GM21360 (cell line): Measurements from ENCODE around the gene TCERG1L.
"Not testable (repeated sequence)": the region's sequence is repeated elsewhere in the genome, so short reads cannot be mapped to it uniquely, and the experiment has no call there.

ENCODE experiments used
- ATAC-seq: cut with Tn5 transposase; IDR thresholded peaks from one replicate; pipeline ENCODE4 v1.9.1; 2021; ENCODE audit warnings: mild to moderate bottlenecking, moderate library complexity; ENCODE audit not compliant: unreplicated experiment

TCERG1L gene

DNA sequence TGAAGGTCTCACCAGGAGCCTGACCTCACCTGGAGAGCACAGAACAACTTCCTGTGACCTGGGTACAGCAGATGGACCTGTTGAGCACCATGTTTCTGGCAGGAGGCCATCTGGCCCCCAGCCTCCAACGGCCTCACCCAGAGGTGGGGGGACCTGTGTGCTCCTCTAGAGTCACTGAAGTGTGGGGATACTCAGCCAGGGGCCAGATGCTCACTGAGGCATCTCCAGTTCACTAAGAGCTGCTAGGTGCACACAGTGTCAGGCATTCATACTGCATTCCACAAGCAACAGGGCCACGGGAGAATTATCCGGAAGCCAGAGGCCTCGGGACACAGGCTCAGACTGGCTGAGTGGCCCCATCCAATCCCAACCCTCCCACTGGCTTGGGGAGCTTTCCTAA lies 161.4 kb downstream of the TCERG1L start:
- ATAC-seq, result no peak

DNA sequence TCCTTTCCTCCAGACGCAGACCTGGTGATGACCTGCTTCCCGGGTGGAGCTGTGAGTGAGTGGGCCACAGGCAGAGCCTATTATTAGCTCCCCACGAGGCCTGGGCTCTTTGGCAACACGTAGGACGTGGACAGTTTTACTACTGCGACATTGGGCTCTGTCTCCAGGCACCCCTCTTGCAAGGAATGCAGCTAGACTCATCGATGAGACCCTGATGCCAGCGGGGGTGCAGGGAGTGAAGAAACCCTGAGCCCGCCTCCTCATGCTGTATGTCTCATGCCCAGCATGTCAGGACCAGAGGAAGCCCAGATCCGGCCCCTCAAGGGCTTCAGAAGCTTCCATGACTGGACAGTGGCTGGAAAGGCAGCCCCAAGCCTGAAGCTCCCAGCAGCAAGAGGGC lies 161.9 kb downstream of the TCERG1L start:
- ATAC-seq, result no peak

- ATAC-seq, result no peak
These were observed 162.4 kb downstream of the TCERG1L start for GRCh38 chr10:131149111-131149510.

- ATAC-seq, result no peak
These were observed 163.3 kb downstream of the TCERG1L start for GRCh38 chr10:131148270-131148669.

- no peak for ATAC-seq
These were observed 164.1 kb downstream of the TCERG1L start for GRCh38 chr10:131147301-131147975.

DNA sequence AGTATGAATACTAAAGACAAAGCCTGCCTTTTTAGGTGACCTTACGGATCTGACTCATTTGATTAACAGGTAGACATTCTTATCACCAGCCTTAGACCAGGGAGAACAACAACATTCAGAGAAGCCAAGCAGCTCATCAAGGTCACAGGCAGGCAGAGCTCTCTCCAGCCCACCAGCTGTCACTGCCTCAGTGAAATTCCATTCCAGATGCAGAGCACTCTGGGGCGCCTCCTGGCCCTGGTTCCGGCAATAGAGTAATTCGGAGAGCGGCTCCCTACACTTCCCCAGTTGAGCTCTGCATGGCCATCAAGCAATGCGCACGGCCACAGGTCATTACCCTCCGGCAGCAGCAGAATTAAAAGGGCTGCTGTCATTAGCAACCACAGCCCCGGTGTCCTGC lies 164.7 kb downstream of the TCERG1L start:
- ATAC-seq, result no peak

DNA sequence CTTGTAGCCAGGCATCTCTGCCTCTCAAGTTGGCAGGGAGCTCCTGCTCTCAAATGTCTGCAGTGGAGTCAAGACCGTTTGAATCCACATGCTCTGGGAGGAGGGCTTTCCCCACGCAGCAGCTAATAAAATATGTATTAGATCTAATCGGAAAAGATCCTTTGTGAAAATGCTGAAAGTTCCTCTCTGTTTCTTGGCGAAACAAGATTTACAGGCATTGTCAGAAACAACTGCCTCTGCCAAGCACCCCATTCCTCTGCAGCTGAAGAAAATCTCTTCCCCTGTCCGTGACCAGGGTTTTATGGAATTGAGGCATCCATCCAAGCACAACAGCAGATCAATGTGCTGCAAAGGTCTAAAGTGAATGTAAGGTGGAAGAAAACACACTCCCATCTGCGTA lies 165.8 kb downstream of the TCERG1L start:
- no peak for ATAC-seq

DNA sequence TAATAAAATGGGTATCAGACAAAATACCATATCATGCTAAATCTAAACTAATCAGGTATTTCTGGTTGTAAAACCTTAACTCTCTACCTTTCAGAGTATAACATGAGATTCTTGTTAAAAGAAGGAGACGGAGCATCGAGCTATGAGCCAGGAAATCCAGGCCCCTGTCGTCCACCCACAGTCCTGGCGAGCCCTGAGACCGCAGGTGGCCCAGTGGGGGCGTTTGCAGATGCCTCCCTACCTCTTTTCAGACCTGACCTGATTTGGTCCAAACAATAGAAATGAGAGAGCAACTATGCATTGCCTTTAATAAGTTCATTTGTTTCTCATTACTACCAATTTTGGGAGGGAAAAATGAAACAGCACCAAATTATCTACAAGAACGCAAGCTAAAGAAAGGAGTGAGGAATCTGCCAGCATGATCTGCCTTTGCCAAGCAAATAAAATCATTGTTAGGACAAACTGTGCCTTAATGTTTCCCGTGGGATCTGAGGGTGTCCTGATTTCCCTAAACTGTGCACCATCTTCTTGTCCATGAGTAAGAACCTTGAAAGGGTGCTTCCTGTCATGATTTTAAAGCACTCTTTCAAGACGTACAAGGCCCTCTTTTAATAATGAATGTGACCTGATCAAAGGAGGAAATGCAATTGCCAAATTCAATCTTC lies 166.7 kb downstream of the TCERG1L start:
- ATAC-seq, result no peak

DNA sequence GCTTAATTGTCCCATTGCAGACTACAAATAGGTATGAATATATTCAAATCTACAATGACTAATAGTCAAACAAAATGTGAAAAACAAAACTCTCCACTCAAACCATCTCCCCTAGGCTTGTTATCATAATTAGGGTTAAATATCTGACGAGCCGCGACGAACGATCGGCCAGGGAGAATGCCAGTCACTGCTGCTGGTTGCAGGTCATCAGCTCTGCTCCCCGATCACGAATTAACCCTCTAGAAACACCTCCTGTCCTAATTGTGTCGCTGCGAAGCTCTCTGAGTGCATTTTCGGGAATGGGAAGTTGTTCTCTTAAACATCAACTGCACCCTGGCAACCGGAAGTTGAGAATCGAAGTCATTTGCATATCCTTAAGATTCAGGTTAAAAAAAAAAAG lies 167.3 kb downstream of the TCERG1L start:
- no peak for ATAC-seq

DNA sequence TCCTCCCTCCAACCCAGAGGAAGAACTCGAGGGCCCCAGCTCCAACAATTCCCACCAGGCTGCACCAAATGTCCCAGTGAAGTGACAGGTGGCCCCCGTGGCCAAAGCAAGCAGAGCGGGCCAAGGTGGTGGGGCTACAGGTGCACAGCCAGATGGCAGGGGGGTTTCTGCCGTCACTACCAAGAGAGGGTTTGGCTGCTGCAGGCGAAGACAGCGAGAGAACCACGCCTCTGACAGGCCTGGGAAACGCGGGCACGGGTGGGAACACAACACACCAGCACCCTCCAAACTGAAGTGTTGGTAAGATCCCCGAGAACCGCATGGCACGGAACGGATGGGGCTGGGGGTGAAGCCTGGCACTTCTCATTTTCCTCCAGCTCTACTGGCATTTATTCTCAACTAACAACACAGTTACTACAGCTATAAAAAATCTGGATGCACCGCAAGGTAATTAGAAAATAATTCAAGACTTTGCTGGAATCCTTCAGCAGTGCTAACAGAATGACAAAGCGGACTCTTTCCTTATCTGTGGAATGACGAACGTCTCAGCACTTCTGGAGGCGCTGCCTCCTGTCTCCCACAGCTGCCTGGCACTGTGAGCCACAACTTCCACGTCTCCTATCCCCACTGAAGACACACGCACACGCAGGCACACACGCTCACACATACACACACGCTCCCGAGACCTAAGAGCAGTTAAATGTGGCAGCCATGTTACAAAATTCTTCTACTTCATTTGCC lies 167.9 kb downstream of the TCERG1L start:
- no peak for ATAC-seq

DNA sequence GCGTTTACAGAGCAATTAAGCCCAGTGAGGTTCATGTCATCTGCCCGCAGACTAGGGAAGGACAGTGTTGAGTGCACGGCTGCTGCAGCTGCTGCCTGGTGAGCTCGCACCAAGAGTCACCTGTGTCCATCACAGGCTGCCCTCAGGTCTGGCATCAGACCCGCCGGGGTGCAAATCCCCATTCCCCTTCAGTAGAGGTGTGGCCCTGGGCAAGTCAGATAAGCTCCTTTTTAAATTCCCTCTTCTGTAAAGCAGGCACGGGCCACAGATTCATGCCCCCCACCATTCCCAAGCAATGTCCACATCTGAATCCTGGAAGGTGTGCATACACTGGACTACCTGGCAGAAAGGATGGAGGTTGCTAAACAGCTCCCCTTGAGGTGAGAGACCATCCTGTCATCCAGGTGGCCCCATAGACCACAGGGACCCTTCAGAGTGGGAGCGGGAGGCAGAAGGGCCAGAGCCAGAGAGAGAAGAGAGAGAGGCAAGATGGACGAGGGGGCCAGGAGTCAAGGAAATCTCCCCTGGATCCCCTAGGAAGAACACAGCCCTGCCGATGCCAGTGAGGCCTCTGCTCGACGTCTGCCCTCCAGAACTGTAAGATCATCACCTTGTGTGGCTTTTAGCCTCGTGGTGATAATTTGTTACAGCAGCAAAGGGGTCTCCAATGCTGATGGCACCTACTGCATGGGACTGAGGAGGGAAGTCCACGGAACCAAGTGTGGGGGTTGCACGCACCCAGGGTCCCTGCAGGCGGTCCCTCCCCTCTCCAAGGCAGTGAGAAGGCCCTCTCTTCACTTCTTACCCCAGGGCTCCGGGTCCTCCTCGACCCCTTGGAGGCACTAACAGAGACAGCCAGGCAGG lies 168.8 kb downstream of the TCERG1L start:
- no peak for ATAC-seq

- no peak for ATAC-seq
These were observed 169.6 kb downstream of the TCERG1L start for GRCh38 chr10:131141645-131142516.

DNA sequence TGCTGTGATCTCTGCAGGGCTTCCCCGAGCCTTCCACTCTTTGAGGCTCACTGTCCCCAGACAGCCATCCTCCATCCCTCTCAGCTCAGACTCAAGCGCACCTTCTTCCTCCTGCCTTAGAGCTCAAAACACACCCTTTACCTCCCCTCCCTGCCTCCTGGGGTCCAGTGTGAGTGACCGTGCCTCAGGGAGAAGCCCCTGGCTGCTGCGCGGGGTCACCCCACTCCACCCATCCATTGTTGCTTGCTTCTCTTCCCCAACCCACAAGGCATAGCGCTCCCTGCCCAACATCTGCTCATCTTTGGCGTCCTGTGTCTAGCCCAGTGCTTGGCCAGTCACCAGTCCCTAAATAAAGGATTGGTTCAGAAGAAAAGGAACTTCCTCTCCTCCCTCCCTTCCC lies 170.3 kb downstream of the TCERG1L start:
- no peak for ATAC-seq

DNA sequence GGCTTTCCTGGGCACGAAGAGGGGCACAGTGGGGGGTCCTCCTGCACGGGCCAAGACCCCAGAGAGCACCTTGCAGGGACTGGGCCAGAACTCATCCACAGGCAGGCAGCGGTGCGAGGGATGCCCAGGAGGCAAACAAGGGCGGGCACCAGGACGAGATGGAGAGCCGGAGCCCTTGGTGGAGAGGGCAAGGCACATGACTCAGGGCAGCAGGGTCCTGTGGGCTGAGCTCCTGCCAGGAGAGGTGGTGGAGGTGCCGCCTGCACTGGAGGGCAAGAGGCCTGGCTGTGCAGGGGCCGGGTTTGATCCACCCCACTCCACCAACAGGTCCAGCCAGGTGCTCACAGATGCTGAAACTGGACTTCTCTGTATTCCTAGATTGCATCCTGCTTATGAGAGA lies 170.9 kb downstream of the TCERG1L start:
- no peak for ATAC-seq

GRCh38 chr10:131137223-131137622 lies 174.3 kb downstream of the TCERG1L start:
- no peak for ATAC-seq

DNA sequence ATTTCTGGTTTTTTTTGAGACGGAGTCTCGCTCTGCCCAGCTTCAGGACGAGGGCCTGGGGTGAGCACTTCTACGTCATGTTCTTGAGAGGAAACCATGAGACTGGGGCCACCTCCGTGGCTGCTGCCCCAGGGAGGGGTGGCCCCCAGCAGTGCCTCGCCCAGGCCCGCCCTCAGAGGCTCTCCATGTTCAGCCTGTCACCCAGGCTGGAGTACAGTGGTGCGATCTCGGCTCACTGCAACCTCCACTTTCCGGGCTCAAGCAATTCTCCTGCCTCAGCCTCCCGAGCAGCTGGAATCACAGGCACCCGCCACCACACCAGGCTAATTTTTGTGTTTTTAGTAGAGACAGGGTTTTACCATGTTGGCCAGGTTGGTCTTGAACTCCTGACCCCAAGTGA lies 175.2 kb downstream of the TCERG1L start:
- not testable (repeated sequence) for ATAC-seq

GRCh38 chr10:131135716-131136115 lies 175.8 kb downstream of the TCERG1L start:
- no peak for ATAC-seq

GRCh38 chr10:131134651-131135050 lies 176.9 kb downstream of the TCERG1L start:
- no peak for ATAC-seq

GRCh38 chr10:131134001-131134576 lies 177.4 kb downstream of the TCERG1L start:
- ATAC-seq, result no peak

- no peak for ATAC-seq
These were observed 178.8 kb downstream of the TCERG1L start for GRCh38 chr10:131132681-131133080.
